KOPT-K1 (cell line): ENCODE measurements around the gene ADGB.
"Not testable (repeated sequence)": the region's sequence is repeated elsewhere in the genome, so short reads cannot be mapped to it uniquely, and the experiment has no call there.

Experiments
- H3K27ac ChIP-seq: fragments of 200-600 bp; sonication (generic); 2 replicates; pipeline ENCODE4 v1.5.1; 2016; ENCODE audit warnings: antibody characterized with exemption, mild to moderate bottlenecking, low read depth, low read length; ENCODE audit not compliant: poor library complexity, severe bottlenecking
- H3K36me3 ChIP-seq: fragments of 200-600 bp; sonication (generic); 2 replicates; pipeline ENCODE4 v1.5.1; 2017; ENCODE audit warnings: antibody characterized with exemption, mild to moderate bottlenecking, low read length, moderate library complexity; ENCODE audit not compliant: insufficient read depth
- H3K9me3 ChIP-seq: fragments of 200-600 bp; sonication (generic); 2 replicates; pipeline ENCODE4 v1.5.1; 2017; ENCODE audit warnings: antibody characterized with exemption, low read length, mild to moderate bottlenecking; ENCODE audit not compliant: insufficient read depth, poor library complexity, severe bottlenecking

ADGB gene

DNA sequence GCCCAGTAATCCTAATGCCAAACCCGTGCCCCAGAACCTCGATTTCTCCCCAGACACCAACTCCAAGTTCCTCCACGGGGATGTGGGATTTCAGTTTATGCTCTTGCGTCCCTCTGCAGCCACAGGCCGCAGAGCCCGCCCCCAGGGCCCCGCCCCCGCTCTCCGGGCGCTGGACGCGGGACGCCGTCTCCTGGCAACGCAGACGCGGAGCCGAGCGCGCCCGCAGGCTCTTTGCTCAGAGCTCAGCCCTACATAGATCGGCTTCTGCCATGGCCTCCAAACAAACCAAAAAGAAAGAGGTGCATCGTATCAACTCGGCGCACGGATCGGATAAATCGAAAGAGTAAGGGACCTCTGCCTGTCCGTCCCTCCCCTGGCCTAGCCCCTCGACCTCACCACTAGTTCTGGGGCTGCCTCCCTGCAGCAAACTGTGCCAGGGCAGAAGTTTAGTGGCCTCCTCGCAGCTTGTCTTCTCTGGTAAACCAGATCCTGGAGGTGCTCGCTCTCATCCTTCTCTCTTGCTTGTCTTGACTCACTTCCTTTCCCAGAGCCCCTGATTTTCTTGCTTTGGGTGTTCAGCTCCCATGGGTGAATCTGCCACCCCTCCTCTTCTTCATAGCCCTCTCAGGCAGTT is at the start of gene ADGB:
TSS of gene ADGB (plus strand) at position 201 of the 634 bp plus-strand sequence. CDS start at position 270, 69 bp downstream.
- Histone ChIP-seq H3K36me3 (no peaks in the 10 kb centered on the region), H3K9me3 (no peaks in the 10 kb centered on the region), H3K27ac (no peak within 1 kb of the TSS)

GRCh38 chr6:146550911-146551310 is 47.9 kb upstream of the ADGB start:
- H3K9me3 ChIP-seq = no peaks in the 10 kb centered on the region
- peaks cover 42% of the 10 kb centered on the region for H3K36me3 ChIP-seq
- H3K27ac ChIP-seq = no peak overlapping the region

DNA sequence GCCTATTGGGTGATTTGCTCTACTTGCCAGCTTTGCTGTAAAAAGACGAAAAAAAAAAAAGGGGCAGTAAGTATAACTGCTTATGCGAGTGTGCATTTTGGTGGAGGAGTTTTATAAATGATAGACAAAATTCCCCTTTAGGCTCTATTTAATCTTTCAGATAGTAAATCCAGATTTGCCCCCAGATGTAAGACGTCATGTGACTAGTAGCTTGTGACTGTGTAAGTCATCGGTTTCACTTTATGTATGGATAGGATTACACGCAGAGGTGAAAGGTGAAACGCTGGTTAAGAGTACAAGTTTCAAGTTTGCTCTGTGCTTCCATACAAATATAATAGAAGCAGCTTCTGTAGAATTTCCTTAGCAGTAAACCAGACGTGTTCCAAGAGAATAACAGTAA is 47.2 kb upstream of the ADGB start:
- Histone ChIP-seq H3K9me3 (no peaks in the 10 kb centered on the region), H3K27ac (no peak overlapping the region), H3K36me3 (peaks cover 42% of the 10 kb centered on the region)

- no peak overlapping the region for H3K27ac ChIP-seq
- H3K9me3 ChIP-seq = no peaks in the 10 kb centered on the region
- peaks cover 42% of the 10 kb centered on the region for H3K36me3 ChIP-seq
Observed at GRCh38 chr6:146553377-146554135, 45.2 kb upstream of the ADGB start.

DNA sequence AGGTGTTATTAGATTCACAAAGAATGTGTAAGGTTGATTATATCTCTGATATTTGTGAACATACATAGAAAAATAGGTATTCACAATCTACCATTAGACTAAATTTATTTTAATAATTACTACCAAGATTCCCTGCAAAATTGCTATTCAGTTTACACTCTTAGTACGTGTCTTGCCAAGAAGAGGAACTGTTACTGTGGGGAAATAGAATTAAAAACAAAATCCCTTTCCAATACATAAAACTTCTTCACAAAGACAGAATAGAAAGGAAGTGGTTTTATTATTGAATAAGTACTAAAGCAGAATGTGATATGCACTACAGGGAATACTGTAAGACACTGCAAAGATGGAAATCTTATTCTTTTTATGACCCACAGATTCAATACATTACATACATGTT is 38.2 kb upstream of the ADGB start:
- H3K9me3 ChIP-seq = no peaks in the 10 kb centered on the region
- 0 out of 2 replicates have a peak, but pooled peaks cover under 1% of the 10 kb centered on the region for H3K36me3 ChIP-seq
- H3K27ac ChIP-seq = no peak overlapping the region

GRCh38 chr6:146566661-146567060 is 32.1 kb upstream of the ADGB start:
- not testable (repeated sequence) for H3K9me3 ChIP-seq, H3K27ac ChIP-seq

DNA sequence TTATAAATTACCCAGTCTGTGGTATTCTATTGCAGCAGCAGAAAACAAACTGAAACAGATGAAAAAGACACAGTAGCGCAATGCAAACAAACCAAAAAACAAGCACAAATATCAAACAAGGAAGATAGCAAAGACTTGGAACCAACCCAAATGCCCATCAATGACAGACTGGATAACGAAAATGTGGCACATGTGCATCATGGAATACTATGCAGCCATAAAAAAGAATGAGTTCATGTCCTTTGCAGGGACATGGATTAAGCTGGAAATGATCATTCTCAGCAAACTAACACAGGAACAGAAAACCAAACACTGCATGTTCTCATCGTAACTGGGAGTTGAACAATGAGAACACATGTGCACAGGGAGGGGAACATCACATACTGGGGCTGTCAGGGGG is 30.2 kb upstream of the ADGB start:
- not testable (repeated sequence) for H3K36me3 ChIP-seq, H3K9me3 ChIP-seq

More at GRCh38 chr6:146566661-146567060, 32.1 kb upstream of the ADGB start:
- H3K36me3 ChIP-seq = not testable (repeated sequence)

GRCh38 chr6:146574211-146574610 is 24.6 kb upstream of the ADGB start:
- no peaks in the 10 kb centered on the region for H3K9me3 ChIP-seq
- no peaks in the 10 kb centered on the region for H3K36me3 ChIP-seq
- no peak overlapping the region for H3K27ac ChIP-seq

More for the DNA sequence above, 30.2 kb upstream of the ADGB start:
- not testable (repeated sequence) for H3K27ac ChIP-seq

GRCh38 chr6:146578054-146578453 is 20.7 kb upstream of the ADGB start:
- Histone ChIP-seq H3K27ac (no peak overlapping the region), H3K9me3 (no peaks in the 10 kb centered on the region), H3K36me3 (no peaks in the 10 kb centered on the region)

GRCh38 chr6:146581968-146582367 is 16.8 kb upstream of the ADGB start:
- no peak overlapping the region for H3K27ac ChIP-seq
- no peaks in the 10 kb centered on the region for H3K36me3 ChIP-seq
- H3K9me3 ChIP-seq = no peaks in the 10 kb centered on the region

DNA sequence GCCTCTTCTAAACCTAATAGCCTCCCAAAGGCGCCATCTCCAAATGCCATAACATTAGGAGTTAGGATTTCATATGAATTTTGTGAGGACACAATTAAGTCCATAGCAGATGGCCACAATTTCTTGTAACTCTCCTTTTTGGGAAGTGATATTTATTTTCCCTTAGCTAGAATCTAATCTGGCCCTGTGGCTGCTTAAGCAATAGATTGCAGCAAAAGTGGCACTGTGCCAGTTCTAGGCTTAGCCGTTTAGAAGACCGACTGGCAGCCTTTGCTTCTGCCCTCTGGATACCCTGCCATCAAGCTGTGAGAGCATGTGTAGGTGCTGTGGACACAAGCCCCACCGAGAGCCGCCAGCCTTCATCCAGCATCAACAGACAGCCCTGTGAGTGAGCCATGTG is 15.9 kb upstream of the ADGB start:
- Histone ChIP-seq H3K36me3 (no peaks in the 10 kb centered on the region), H3K27ac (no peak overlapping the region), H3K9me3 (no peaks in the 10 kb centered on the region)

DNA sequence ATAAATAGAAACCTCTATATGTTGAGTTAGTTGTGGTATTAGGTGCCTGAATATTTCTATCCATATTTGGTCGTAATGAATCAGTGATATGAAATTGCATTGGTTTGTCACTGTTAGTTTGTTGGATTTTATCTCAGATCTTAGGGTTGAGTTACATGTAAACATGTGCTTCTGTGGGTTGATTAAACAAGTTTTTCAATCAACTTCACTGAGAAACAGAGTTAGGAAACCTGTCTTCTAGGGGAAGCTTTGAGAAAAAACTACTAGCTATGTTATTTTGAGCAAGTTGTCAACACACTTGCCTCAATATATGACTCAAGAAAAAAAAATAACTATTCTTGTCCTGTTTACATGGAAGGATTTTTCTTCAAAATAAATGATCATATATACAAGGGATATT is 14.8 kb upstream of the ADGB start:
- no peak overlapping the region for H3K27ac ChIP-seq
- no peaks in the 10 kb centered on the region for H3K36me3 ChIP-seq
- no peaks in the 10 kb centered on the region for H3K9me3 ChIP-seq

DNA sequence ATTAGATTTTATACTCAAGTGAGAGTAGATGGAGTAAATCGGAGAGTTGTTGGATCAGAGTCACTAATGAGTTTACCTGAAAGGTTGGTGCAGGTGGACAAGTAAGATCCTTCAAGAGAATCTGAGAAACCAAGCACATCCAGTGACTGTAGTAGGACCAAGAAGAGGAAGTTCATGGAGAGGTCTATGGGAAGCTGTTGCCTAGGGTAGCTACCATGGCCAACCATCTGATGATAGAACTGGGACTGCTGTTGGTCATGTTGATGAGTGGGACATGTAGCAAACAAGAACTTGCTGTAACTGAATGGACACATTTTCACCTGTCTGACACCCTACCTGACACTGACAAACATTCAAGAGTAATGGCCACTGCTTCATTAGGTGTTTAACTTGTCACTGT is 11.3 kb upstream of the ADGB start:
- H3K36me3 ChIP-seq = no peaks in the 10 kb centered on the region
- H3K9me3 ChIP-seq = no peaks in the 10 kb centered on the region
- H3K27ac ChIP-seq = no peak overlapping the region

DNA sequence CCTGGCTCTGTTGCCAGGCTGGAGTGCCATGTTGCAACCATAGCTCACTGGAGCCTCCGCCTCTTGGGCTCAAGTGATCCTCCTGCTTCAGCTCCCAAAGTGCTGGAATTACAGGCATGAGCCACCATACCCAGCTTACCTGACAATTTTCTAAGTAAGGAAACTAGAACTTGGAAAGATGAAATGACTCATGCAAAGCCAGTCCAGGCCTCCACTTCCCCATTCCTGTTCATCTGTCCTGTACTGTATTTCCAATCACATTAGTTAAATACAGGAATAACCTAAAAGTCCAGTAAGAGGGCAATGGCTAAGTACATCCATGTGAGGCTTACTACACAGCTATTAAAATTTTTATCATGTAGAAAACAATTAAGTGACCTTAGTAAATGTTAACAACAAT is 8.3 kb upstream of the ADGB start:
- Histone ChIP-seq H3K36me3 (no peaks in the 10 kb centered on the region), H3K27ac (no peak overlapping the region), H3K9me3 (no peaks in the 10 kb centered on the region)

- H3K36me3 ChIP-seq = no peaks in the 10 kb centered on the region
- H3K9me3 ChIP-seq = no peaks in the 10 kb centered on the region
- no peak overlapping the region for H3K27ac ChIP-seq
Observed at GRCh38 chr6:146592451-146592850, 6.3 kb upstream of the ADGB start.

DNA sequence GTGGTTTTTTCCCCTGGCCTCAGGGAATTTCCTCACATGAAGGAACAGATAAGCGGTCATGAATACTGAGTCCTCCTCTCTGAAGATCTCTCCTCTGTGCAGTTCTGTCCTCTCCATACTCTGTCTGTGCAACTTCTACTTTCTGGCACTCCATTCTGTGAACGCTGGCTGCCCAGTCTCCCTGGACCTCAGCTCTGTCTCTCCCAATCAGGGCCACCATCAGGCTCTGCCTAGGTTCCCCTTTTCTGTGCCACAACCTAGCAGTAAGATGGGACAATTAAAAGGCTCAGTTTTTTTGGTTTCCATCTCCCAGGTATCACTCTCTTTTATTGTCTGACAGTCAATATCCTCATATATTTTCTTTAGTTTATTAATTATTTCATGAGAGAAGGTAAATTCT is 4.8 kb upstream of the ADGB start:
- H3K27ac ChIP-seq = no peak overlapping the region
- H3K36me3 ChIP-seq = no peaks in the 10 kb centered on the region

More for the DNA sequence above, 4.8 kb upstream of the ADGB start:
- H3K9me3 ChIP-seq = no peaks in the 10 kb centered on the region
